Natural killer cell (primary cell): ENCODE data around the gene ZNF205. TPM values are rescaled to one million over a fixed set of nuclear protein-coding genes. Genes with fewer than 3 reads are reported as not detected.
"Not testable (repeated sequence)": the region's sequence is repeated elsewhere in the genome, so short reads cannot be mapped to it uniquely, and the experiment has no call there.

Experiments
- ATAC-seq, 3 donors: fragments of 150-1000 bp in 2 of 3; fragments of 200-7000 bp in 1 of 3; cut with Tn5 transposase; 1 replicate in 1 of 3; 2 replicates in 2 of 3; pipeline ENCODE4 v1.10.0; 2021; ENCODE audit warnings: mild to moderate bottlenecking in 2 of 3, moderate library complexity in 2 of 3
- DNase-seq, 2 donors: peaks; one replicate each; pipeline versions ENCODE4 v3.0.0 to v3.0.0-alpha.2; 2013 to 2021; ENCODE audit warnings: mixed read lengths in 1 of 2
- H3K27ac ChIP-seq: one replicate; pipeline ENCODE4 v1.5.1; 2013; ENCODE audit warnings: mild to moderate bottlenecking, low read length
- H3K27me3 ChIP-seq: one replicate; pipeline ENCODE4 v1.6.1; 2013; ENCODE audit warnings: low read length; ENCODE audit not compliant: control insufficient read depth, insufficient read depth
- H3K36me3 ChIP-seq: one replicate; pipeline ENCODE4 v1.6.1; 2013; ENCODE audit warnings: low read length; ENCODE audit not compliant: control insufficient read depth, insufficient read depth
- H3K4me1 ChIP-seq: one replicate; pipeline ENCODE4 v1.6.1; 2013; ENCODE audit warnings: low read length; ENCODE audit not compliant: control insufficient read depth, insufficient read depth
- H3K4me3 ChIP-seq: one replicate; pipeline ENCODE4 v1.5.1; 2013; ENCODE audit warnings: low read length
- H3K9me3 ChIP-seq: one replicate; pipeline ENCODE4 v1.6.1; 2013; ENCODE audit warnings: low read length; ENCODE audit not compliant: control insufficient read depth, insufficient read depth
- H3K27ac Mint-ChIP-seq, 2 donors: one replicate each; pipeline ENCODE4 v1.8.0; 2022; ENCODE audit warnings: mild to moderate bottlenecking in 2 of 2, mixed read lengths in 2 of 2, moderate library complexity in 1 of 2
- H3K27me3 Mint-ChIP-seq, 2 donors: one replicate each; pipeline ENCODE4 v1.8.0; 2022; ENCODE audit warnings: low read depth in 2 of 2, mixed read lengths in 2 of 2
- H3K36me3 Mint-ChIP-seq: one replicate; pipeline ENCODE4 v1.8.0; 2022; ENCODE audit warnings: mixed read lengths
- H3K4me1 Mint-ChIP-seq, 2 donors: one replicate each; pipeline ENCODE4 v1.8.0; 2022; ENCODE audit warnings: mixed read lengths in 2 of 2
- H3K4me3 Mint-ChIP-seq: one replicate; pipeline ENCODE4 v1.8.0; 2022; ENCODE audit warnings: mild to moderate bottlenecking, moderate library complexity, mixed read lengths
- H3K9me3 Mint-ChIP-seq, 2 donors: one replicate each; pipeline ENCODE4 v1.8.0; 2022; ENCODE audit warnings: mixed read lengths in 2 of 2
- CTCF ChIP-seq: fragments of 200-600 bp; IDR thresholded peaks from one replicate; pipeline ENCODE4 v1.8.0; 2022; ENCODE audit warnings: antibody characterized with exemption
- WGBS: methylation state at CpG from one replicate; pipeline ENCODE4 v1.1.7; 2013; ENCODE audit warnings: missing lambda C conversion rate; ENCODE audit not compliant: insufficient coverage; 5-methylcytosine and 5-hydroxymethylcytosine counted together
- intact Hi-C: fragments of 100-400 bp; cut with micrococcal nuclease; formaldehyde crosslinking; loops from one replicate; pipeline ENCODE4 v1.14.2; 2022
- total RNA-seq, 4 donors: library from RNA; stranded (reverse); fragments of 120-200 nt in 1 of 4; gene quantifications; one replicate each; pipeline versions ENCODE4 v1.2.3 to v1.2.4, GENCODE V29; 2013 to 2022

The ZNF205 gene
- total RNA-seq, 3 donors from 2014 or later (not counting 1 experiment from before 2014, with no cell fraction given) = 0.16 TPM; not detected in 2

GRCh38 chr16:3164121-3164991 lies 52.0 kb downstream of the ZNF205 start:
- no peaks in the 10 kb centered on the region for H3K36me3 Mint-ChIP-seq
- Histone ChIP-seq H3K4me3 (no peak overlapping the region), H3K9me3 (no peaks in the 10 kb centered on the region), H3K27me3 (peaks cover 6% of the 10 kb centered on the region), H3K27ac (no peak overlapping the region), H3K4me1 (peaks cover 19% of the 10 kb centered on the region), H3K36me3 (no peaks in the 10 kb centered on the region)
- no peak for TF ChIP-seq CTCF
- intact Hi-C loops = no loop called here
- WGBS = 90% methylated on average over 37 of the region's 37 CpGs
- H3K4me3 Mint-ChIP-seq = no peak overlapping the region
- no peak for ATAC-seq
- no peak for DNase-seq
- H3K4me1 Mint-ChIP-seq = peaks cover 14 to 24% of the 10 kb centered on the region in 2 donors
- H3K27ac Mint-ChIP-seq = no peak overlapping the region
- H3K9me3 Mint-ChIP-seq = no peaks in the 10 kb centered on the region
- H3K27me3 Mint-ChIP-seq = peaks cover 0 to 5% of the 10 kb centered on the region in 2 donors

- H3K4me1 Mint-ChIP-seq = peaks cover 8 to 16% of the 10 kb centered on the region in 2 donors
- H3K4me3 ChIP-seq = no peak overlapping the region
- ATAC-seq = no peak
Observed at GRCh38 chr16:3165111-3165822, 52.9 kb downstream of the ZNF205 start.

GRCh38 chr16:3166505-3166886 lies 54.1 kb downstream of the ZNF205 start:
- intact Hi-C loops = loop anchor here (1.0 to 2.0 kb wide), 2 partner anchors 72 to 107 kb away; no protein-coding TSS in a partner anchor
- Mint-ChIP-seq H3K4me1 (peaks cover 20 to 29% of the 10 kb centered on the region in 2 donors), H3K4me3 (no peak overlapping the region), H3K27me3 (peaks cover 6 to 17% of the 10 kb centered on the region in 2 donors), H3K9me3 (no peaks in the 10 kb centered on the region), H3K36me3 (no peaks in the 10 kb centered on the region), H3K27ac (no peak overlapping the region)
- H3K4me3 ChIP-seq = no peak overlapping the region
- WGBS = 33% methylated on average over 1 of the region's 1 CpG
- no peaks in the 10 kb centered on the region for H3K9me3 ChIP-seq
- H3K27me3 ChIP-seq = peaks cover 17% of the 10 kb centered on the region
- H3K36me3 ChIP-seq = no peaks in the 10 kb centered on the region
- ATAC-seq (no peak), DNase-seq (no peak)
- peaks cover 22% of the 10 kb centered on the region for H3K4me1 ChIP-seq
- no peak overlapping the region for H3K27ac ChIP-seq
- no peak for TF ChIP-seq CTCF

More at GRCh38 chr16:3165111-3165822, 52.9 kb downstream of the ZNF205 start:
- Histone ChIP-seq H3K27me3 (peaks cover 12% of the 10 kb centered on the region), H3K27ac (peak overlapping the region; percentile 39), H3K9me3 (no peaks in the 10 kb centered on the region), H3K4me1 (peaks cover 11% of the 10 kb centered on the region), H3K36me3 (no peaks in the 10 kb centered on the region)
- TF ChIP-seq CTCF = no peak
- peak overlapping the region; percentile 80 to 84 for H3K27ac Mint-ChIP-seq
- intact Hi-C loops = no loop called here
- 95% methylated on average over 10 of the region's 12 CpGs for WGBS
- peaks cover 0 to 9% of the 10 kb centered on the region in 2 donors for H3K27me3 Mint-ChIP-seq
- peak overlapping the region; percentile 35 for H3K4me3 Mint-ChIP-seq
- H3K9me3 Mint-ChIP-seq = no peaks in the 10 kb centered on the region
- DNase-seq = no peak
- no peaks in the 10 kb centered on the region for H3K36me3 Mint-ChIP-seq

- ATAC-seq, H3K27ac ChIP-seq, H3K36me3 ChIP-seq, H3K27ac Mint-ChIP-seq, H3K4me3 Mint-ChIP-seq, DNase-seq, intact Hi-C loops, H3K9me3 ChIP-seq, H3K36me3 Mint-ChIP-seq, H3K4me3 ChIP-seq, H3K9me3 Mint-ChIP-seq: not testable (repeated sequence)
- peaks cover 28 to 36% of the 10 kb centered on the region in 2 donors for H3K4me1 Mint-ChIP-seq
- H3K4me1 ChIP-seq = peaks cover 32% of the 10 kb centered on the region
- H3K27me3 ChIP-seq = peaks cover 34% of the 10 kb centered on the region
- peaks cover 20 to 28% of the 10 kb centered on the region in 2 donors for H3K27me3 Mint-ChIP-seq
- WGBS = 96% methylated on average over 7 of the region's 7 CpGs
Observed at GRCh38 chr16:3168729-3169128, 56.3 kb downstream of the ZNF205 start.
